Keratinocyte (primary cell): ENCODE measurements around the gene KIF21B.

Experiments used
- CTCF ChIP-seq, 3 experiments: IDR thresholded peaks in 1 of 3; conservative IDR thresholded peaks in 1 of 3; optimal IDR thresholded peaks in 1 of 3; 2 replicates in 2 of 3; 3 replicates in 1 of 3; pipeline versions ENCODE3 to v1.5.1; 2011; ENCODE audit warnings: low read length in 3 of 3, mild to moderate bottlenecking in 3 of 3, moderate library complexity in 2 of 3, control low read depth in 1 of 3, inconsistent platforms in 1 of 3; ENCODE audit not compliant: insufficient read depth in 2 of 3; ENCODE audit errors: extremely low read depth in 1 of 3
- EZH2 ChIP-seq: IDR thresholded peaks from one replicate; pipeline ENCODE4 v1.6.1; 2012; ENCODE audit warnings: inconsistent platforms, mild to moderate bottlenecking, low read length, moderate library complexity

DNA sequence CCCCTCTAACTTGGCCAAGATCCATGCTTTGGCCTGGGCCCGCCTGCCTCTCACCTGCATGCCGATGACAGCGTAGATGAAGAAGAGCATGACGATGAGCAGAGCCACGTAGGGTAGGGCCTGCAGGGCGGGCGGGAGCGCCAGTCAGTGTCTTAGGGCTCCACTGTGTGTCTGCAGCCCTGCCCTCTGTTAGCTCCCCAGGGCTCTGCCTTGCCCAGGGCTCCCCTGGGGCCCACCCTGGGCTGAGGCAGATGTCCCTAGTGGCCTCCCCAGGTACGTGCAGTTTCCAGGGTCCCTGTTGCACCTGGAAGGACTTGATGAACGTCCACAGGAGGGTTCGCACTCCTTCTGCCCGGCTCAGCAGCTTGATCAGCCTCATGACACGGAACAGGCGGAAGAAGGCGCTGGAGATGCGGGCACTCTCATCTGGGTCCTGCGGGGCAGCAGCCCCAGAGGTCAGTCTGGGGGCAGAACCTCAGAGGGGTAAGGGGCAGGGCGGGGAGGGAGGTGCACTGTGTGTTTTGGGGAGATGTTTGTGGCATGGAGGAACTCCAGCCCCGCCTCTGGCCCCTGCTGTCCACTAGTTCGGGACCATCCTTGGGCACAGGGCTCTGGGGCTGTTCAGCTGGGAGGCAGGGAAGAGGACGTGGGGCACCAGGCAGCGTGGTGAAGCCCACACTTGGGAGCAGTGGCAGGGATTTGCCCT, 29.8 kb upstream of the KIF21B start:
- no peak for TF ChIP-seq EZH2
- peak in 1 of 3 experiments; percentile 17 for TF ChIP-seq CTCF (optimal IDR thresholded peaks at IDR 0.05 in 1 of 3, IDR thresholded peaks at IDR 0.05 in 1 of 3, conservative IDR thresholded peaks at IDR 0.05 in 1 of 3; ENCODE audit: extremely low read depth in 1 of 3, insufficient read depth in 2 of 3, low read length in 3 of 3)
